GM21360 (cell line): ENCODE data around the gene IL5RA.

Source experiments
- ATAC-seq: cut with Tn5 transposase; IDR thresholded peaks from one replicate; pipeline ENCODE4 v1.9.1; 2021; ENCODE audit warnings: mild to moderate bottlenecking, moderate library complexity; ENCODE audit not compliant: unreplicated experiment

The IL5RA gene

GRCh38 chr3:3069723-3070122 lies 40.5 kb downstream of the IL5RA start:
- ATAC-seq = no peak

GRCh38 chr3:3068358-3068881 lies 41.8 kb downstream of the IL5RA start:
- ATAC-seq = no peak

- no peak for ATAC-seq
Measured at GRCh38 chr3:3066910-3067309, 43.3 kb downstream of the IL5RA start.

GRCh38 chr3:3066378-3066777 lies 43.8 kb downstream of the IL5RA start:
- ATAC-seq = peak; percentile 53

GRCh38 chr3:3065876-3066275 lies 44.3 kb downstream of the IL5RA start:
- ATAC-seq = no peak

GRCh38 chr3:3064297-3064696 lies 45.9 kb downstream of the IL5RA start:
- ATAC-seq = no peak

GRCh38 chr3:3059645-3060044 lies 50.5 kb downstream of the IL5RA start:
- no peak for ATAC-seq

GRCh38 chr3:3053974-3054373 lies 56.2 kb downstream of the IL5RA start:
- no peak for ATAC-seq

GRCh38 chr3:3038201-3038991 lies 71.8 kb downstream of the IL5RA start:
- no peak for ATAC-seq

GRCh38 chr3:3037156-3037555 lies 73.0 kb downstream of the IL5RA start:
- ATAC-seq = no peak

- ATAC-seq = no peak
Measured at GRCh38 chr3:3031326-3031725, 78.8 kb downstream of the IL5RA start.

GRCh38 chr3:3027976-3028567 lies 82.1 kb downstream of the IL5RA start:
- peak; percentile 97 for ATAC-seq

- ATAC-seq = no peak
Measured at GRCh38 chr3:3023111-3023745, 86.9 kb downstream of the IL5RA start.

GRCh38 chr3:3020209-3020608 lies 90.0 kb downstream of the IL5RA start:
- no peak for ATAC-seq
